GM21786 (cell line): ENCODE data around the gene ARHGAP12.

Experiments
- ATAC-seq: cut with Tn5 transposase; IDR thresholded peaks from one replicate; pipeline ENCODE4 v1.9.1; 2021; ENCODE audit not compliant: unreplicated experiment

Gene ARHGAP12

GRCh38 chr10:31829776-31830175 lies 98.9 kb downstream of the ARHGAP12 start:
- no peak for ATAC-seq

GRCh38 chr10:31823358-31823757 lies 105.3 kb downstream of the ARHGAP12 start:
- ATAC-seq = no peak

DNA sequence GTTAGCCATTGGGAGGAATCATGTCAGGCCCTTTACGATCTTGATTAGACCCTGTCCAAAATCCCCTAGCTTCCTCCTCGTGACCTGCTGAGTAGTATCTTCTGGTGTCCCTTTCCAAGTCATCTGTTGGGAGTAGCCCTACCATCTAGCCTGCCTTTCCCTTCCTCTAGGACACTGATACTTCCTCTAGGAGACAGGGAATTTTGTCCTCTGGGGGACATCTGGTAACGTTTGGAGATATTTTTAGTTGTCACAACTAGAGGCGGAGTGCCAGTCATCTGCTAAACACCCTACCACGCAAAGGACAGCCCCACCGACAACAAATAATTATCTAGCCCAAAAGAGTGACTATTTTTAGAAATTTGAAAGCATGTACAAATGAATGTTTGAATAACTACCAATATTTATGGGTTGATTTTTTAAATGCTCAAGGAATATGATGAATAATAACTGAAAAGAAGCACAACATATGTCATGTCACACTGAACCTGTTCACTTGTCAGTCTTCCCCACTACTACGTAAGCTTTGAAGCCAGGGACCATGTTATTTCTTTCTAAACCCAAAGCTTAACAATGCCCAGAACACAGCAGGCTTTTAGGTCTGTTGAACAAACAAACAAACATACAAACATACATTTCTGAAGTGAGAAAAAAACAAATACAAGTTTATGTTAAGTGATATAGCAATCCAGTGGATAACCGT lies 105.9 kb downstream of the ARHGAP12 start:
- no peak for ATAC-seq

DNA sequence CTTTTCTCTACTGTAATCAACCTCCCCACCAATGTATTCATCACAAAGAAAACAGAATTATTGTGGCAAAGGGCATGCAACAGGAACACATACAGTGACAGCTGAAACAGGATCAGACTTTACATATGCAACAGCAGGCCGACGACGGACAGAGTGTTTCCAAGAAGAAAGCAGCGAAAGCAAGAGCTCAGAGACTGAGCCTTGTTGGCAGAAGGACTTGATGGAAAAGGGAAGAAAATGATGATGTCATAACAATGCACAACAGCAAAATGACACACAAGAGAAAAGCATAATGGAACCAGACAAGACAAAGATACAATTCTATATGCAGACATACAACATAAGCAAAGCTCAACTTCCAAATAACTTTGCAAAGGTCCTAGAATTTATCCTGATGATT lies 106.5 kb downstream of the ARHGAP12 start:
- ATAC-seq = no peak

- ATAC-seq = no peak
These were observed 107.8 kb downstream of the ARHGAP12 start for GRCh38 chr10:31820778-31821369.

DNA sequence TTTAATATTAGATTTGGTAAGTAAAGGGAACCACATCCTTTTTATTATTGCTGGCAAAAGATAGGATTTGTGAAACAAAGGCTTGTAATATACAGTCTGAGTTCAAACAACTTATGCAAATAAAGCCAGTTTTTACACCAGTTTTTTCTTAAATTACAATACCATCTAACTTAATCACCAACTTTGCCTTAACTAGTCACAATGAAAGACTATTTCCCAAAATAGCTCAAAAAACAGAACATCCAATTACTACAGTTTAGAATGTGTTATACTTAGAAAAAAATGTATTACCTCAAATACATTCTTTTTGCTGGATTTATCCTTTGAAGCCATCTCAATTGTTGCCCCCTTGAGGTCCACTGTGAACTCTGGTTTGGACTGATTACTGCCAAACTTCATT lies 108.5 kb downstream of the ARHGAP12 start:
- ATAC-seq = no peak

DNA sequence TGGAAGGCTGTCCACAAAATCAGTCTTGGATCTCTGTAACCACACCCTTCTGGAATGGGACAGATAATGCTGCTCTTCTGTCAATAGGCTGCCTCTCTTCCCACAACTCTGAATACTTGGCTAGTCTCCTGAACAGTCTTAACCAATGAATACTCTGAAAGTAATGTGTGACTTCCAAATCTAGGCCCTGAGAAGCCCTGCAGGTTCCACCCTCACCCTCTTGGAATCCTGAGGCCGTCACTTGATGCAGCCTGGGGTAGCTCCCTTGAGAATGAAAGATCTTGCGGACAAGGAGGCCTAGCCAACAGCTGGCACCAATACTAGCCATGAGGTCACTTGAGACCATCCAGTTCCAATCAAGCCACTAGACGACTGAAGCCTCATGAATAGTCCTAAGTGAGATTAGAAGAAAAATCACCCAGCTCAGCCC lies 109.2 kb downstream of the ARHGAP12 start:
- ATAC-seq = no peak

GRCh38 chr10:31816318-31816717 lies 112.3 kb downstream of the ARHGAP12 start:
- ATAC-seq = no peak

- no peak for ATAC-seq
These were observed 120.1 kb downstream of the ARHGAP12 start for GRCh38 chr10:31808258-31809218.

DNA sequence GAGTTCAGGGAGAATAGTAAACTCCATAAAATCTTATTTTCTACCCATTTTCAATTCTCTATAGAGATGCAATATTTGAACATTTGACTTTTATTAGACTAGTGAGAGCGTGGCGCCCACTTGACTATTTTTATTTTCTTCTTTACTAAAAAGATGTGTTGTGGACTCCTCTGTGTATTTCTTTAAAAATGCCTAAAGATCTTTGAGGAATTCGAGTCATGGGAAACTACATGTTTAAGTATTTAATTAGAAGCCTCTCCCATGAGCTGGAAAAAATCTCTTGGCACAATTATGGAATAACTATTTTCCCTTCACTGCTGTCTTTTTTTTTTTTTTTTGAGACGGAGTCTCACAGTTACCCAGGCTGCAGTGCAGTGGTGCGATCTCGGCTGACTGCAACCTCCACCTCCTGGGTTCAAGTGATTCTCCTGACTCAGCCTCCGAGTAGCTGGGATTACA lies 124.2 kb downstream of the ARHGAP12 start:
- ATAC-seq = no peak

GRCh38 chr10:31803606-31804351 lies 124.9 kb downstream of the ARHGAP12 start:
- ATAC-seq = no peak

DNA sequence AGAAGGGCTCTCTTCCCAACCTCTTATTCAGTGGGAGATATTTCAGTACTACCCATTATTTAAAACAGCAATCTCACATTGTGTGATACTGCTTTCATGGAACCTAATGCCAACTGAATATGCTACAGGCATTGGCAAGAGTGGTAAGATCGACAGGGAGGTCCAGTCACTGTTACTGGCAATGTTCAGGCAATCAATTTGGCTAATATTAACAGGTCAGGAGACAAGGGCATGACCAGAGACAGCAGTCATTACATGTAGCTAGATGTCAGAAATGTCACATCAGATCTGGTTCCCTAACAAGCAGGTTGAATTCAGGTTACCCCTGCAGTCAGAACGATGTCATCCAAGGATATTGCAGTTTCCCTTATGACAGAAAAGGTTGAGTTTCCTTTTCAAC lies 129.4 kb downstream of the ARHGAP12 start:
- no peak for ATAC-seq

- ATAC-seq = no peak
These were observed 135.9 kb downstream of the ARHGAP12 start for GRCh38 chr10:31792745-31793144.

- ATAC-seq = no peak
These were observed 139.1 kb downstream of the ARHGAP12 start for GRCh38 chr10:31789555-31789954.

DNA sequence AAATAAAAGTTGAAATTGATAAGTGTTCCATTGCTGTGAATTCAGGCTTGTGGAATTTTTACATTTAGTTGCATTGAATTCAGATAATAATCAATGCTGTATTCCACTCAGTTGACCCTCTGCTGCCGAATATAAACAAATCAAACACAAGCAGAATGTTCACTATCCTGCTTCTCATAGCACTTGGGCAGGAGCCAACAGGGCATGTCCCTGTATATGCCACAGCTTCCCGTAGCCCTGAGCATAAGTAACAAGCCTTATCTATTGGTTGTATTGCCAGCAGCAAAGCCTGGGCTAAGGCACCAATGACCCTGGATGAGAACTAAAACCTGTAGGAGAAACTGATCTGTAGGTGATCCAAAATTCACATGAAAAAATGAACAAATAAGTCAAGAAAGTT lies 145.9 kb downstream of the ARHGAP12 start:
- ATAC-seq = no peak

DNA sequence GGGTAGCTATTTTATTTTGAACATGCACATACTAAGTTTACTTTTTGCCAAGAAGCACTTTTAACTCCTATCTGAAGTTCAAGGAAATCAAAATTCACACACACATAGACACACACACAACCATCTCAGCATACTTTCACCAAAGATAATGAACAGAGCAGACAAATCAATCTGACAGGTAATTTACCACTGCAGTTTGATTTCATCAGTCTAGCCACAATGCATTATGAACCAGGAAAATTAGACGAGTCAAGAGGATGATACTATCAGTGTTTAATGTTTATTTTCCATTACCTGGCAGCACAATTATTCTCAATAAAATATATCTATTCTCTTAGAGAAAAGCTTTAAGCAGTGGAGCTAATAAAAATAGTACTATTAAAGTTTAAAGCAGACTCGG lies 147.9 kb downstream of the ARHGAP12 start:
- ATAC-seq = no peak

- ATAC-seq = no peak
These were observed 150.0 kb downstream of the ARHGAP12 start for GRCh38 chr10:31778627-31779026.

- no peak for ATAC-seq
These were observed 152.5 kb downstream of the ARHGAP12 start for GRCh38 chr10:31776159-31776558.

- no peak for ATAC-seq
These were observed 153.5 kb downstream of the ARHGAP12 start for GRCh38 chr10:31774928-31775650.

- ATAC-seq = no peak
These were observed 154.2 kb downstream of the ARHGAP12 start for GRCh38 chr10:31774299-31774900.
